Common myeloid progenitor, CD34-positive (primary cell): ENCODE results near the gene MYBPHL.

ENCODE experiments used
- CTCF ChIA-PET: fragments of 350-600 bp; sonication (Branson Sonifier 250); formaldehyde crosslinking; loops from one replicate; lab custom pipeline; 2021; ENCODE audit warnings: antibody characterized with exemption; lab: Charles Lee
- POLR2A ChIA-PET: fragments of 350-600 bp; sonication (Branson Sonifier 250); formaldehyde crosslinking; loops from one replicate; lab custom pipeline; 2021; ENCODE audit warnings: antibody characterized with exemption; lab: Charles Lee
- DNase-seq, 3 donors: peaks; one replicate each; pipeline versions ENCODE4 v3.0.0 to v3.0.0-alpha.2; 2013
- H3K27ac ChIP-seq, 2 experiments: 1 replicate in 1 of 2; 2 replicates in 1 of 2; pipeline ENCODE4 v1.7.0; 2013; ENCODE audit warnings: inconsistent platforms in 2 of 2, low read length in 2 of 2, mild to moderate bottlenecking in 2 of 2, low read depth in 1 of 2, moderate library complexity in 1 of 2; ENCODE audit not compliant: severe bottlenecking in 2 of 2, insufficient read depth in 1 of 2, poor library complexity in 1 of 2
- H3K27me3 ChIP-seq, 5 experiments: replicated peaks in 2 of 5; 1 replicate in 3 of 5; 2 replicates in 2 of 5; pipeline versions ENCODE4 v1.6.1 to v1.7.0; 2013; ENCODE audit warnings: low read length in 4 of 5, mild to moderate bottlenecking in 2 of 5, moderate library complexity in 2 of 5, inconsistent platforms in 1 of 5; ENCODE audit not compliant: insufficient read depth in 5 of 5, control insufficient read depth in 4 of 5
- H3K36me3 ChIP-seq, 4 experiments: 1 replicate in 2 of 4; 2 replicates in 2 of 4; pipeline versions ENCODE4 v1.6.1 to v1.7.0; 2013; ENCODE audit warnings: low read length in 3 of 4, control low read depth in 1 of 4, mild to moderate bottlenecking in 1 of 4; ENCODE audit not compliant: control insufficient read depth in 4 of 4, insufficient read depth in 4 of 4
- H3K4me1 ChIP-seq, 4 experiments: 1 replicate in 3 of 4; 2 replicates in 1 of 4; pipeline versions ENCODE4 v1.6.1 to v1.7.1; 2013; ENCODE audit warnings: low read length in 3 of 4, mild to moderate bottlenecking in 3 of 4, control low read depth in 1 of 4, inconsistent platforms in 1 of 4, moderate library complexity in 1 of 4; ENCODE audit not compliant: control insufficient read depth in 4 of 4, insufficient read depth in 4 of 4; ENCODE audit errors: control extremely low read depth in 1 of 4
- H3K4me3 ChIP-seq, 7 experiments: 1 replicate in 4 of 7; 2 replicates in 3 of 7; pipeline versions ENCODE4 v1.5.1 to v1.7.0; 2013; ENCODE audit warnings: mild to moderate bottlenecking in 7 of 7, low read length in 6 of 7, moderate library complexity in 6 of 7, inconsistent platforms in 2 of 7, low read depth in 2 of 7, control low read depth in 1 of 7; ENCODE audit not compliant: insufficient read depth in 4 of 7, control insufficient read depth in 1 of 7; ENCODE audit errors: extremely low read depth in 1 of 7
- H3K9me3 ChIP-seq, 5 experiments: 1 replicate in 4 of 5; 2 replicates in 1 of 5; pipeline versions ENCODE4 v1.6.1 to v1.7.1; 2013; ENCODE audit warnings: low read length in 4 of 5, mild to moderate bottlenecking in 2 of 5, inconsistent platforms in 1 of 5, low read depth in 1 of 5, moderate library complexity in 1 of 5; ENCODE audit not compliant: control insufficient read depth in 4 of 5, insufficient read depth in 2 of 5; ENCODE audit errors: control extremely low read depth in 1 of 5
- WGBS: methylation state at CpG from one replicate; pipeline ENCODE4 v1.1.5; 2013; ENCODE audit not compliant: insufficient coverage; 5-methylcytosine and 5-hydroxymethylcytosine counted together

The MYBPHL gene

GRCh38 chr1:109319114-109319513 is 12.3 kb upstream of the MYBPHL start:
- H3K27me3 ChIP-seq, result no peaks in the 10 kb centered on the region
- no peak for DNase-seq
- H3K9me3 ChIP-seq, result no peaks in the 10 kb centered on the region
- peaks cover 0 to 43% (median 1%) of the 10 kb centered on the region in 4 experiments for H3K36me3 ChIP-seq
- H3K27ac ChIP-seq, result no peak overlapping the region
- ChIA-PET CTCF (interaction anchor here (3.9 kb wide), 1 partner anchor 11 kb away, joined by 17 read pairs; the partner anchor contains the start of gene MYBPHL), POLR2A (no interaction called here)
- H3K4me1 ChIP-seq, result no peaks in the 10 kb centered on the region
- 93% methylated on average over 3 of the region's 3 CpGs for WGBS
- no peak overlapping the region for H3K4me3 ChIP-seq

GRCh38 chr1:109316506-109316905 is 9.7 kb upstream of the MYBPHL start:
- Histone ChIP-seq H3K4me1 (peaks cover 0 to 2% (median 0%) of the 10 kb centered on the region in 4 experiments), H3K4me3 (no peak overlapping the region), H3K36me3 (peaks cover 0 to 35% (median 1%) of the 10 kb centered on the region in 4 experiments), H3K9me3 (no peaks in the 10 kb centered on the region), H3K27me3 (no peaks in the 10 kb centered on the region), H3K27ac (no peak overlapping the region)
- ChIA-PET POLR2A (interaction anchor here (0.6 kb wide), 1 partner anchor 21 kb away, joined by 3 read pairs; no protein-coding TSS in a partner anchor), CTCF (interaction anchor here (3.9 kb wide), 1 partner anchor 9 kb away, joined by 17 read pairs; the partner anchor contains the start of gene MYBPHL)
- WGBS, result 100% methylated on average over 1 of the region's 1 CpG
- DNase-seq, result peak; percentile 9 to 64 (median 38)

DNA sequence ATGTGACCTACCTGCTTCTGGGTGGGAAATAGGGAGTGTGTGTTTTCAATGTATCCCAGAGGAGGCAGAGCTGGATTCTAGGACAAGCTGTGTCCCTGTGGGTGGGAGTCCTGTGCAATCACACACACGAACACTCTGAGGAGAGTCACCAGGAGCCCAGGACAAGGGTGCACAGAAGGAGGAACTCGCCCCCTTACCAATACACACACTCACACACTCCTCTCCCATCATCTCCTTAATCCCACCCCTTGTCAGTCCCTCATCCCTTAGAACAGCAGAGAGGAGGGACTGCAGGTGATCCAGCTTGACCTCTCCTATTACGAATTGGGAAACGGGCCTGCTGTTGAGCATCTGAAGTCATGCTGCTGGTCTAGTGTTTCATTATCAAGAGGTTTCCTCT is 8.5 kb upstream of the MYBPHL start:
- Histone ChIP-seq H3K36me3 (peaks cover 0 to 24% (median 0%) of the 10 kb centered on the region in 4 experiments), H3K27ac (no peak overlapping the region), H3K4me3 (no peak overlapping the region), H3K27me3 (no peaks in the 10 kb centered on the region), H3K9me3 (no peaks in the 10 kb centered on the region), H3K4me1 (peaks cover 0 to 2% (median 0%) of the 10 kb centered on the region in 4 experiments)
- no peak for DNase-seq
- 93% methylated on average over 3 of the region's 4 CpGs for WGBS
- ChIA-PET CTCF (interaction anchor here (3.9 kb wide), 1 partner anchor 7 kb away, joined by 17 read pairs; the partner anchor contains the start of gene MYBPHL), POLR2A (no interaction called here)

- H3K27ac ChIP-seq, result no peak overlapping the region
- H3K9me3 ChIP-seq, result no peaks in the 10 kb centered on the region
- POLR2A ChIA-PET, result no interaction called here
- peaks cover 0 to 22% (median 0%) of the 10 kb centered on the region in 4 experiments for H3K36me3 ChIP-seq
- H3K27me3 ChIP-seq, result no peaks in the 10 kb centered on the region
- no peak for DNase-seq
- peaks cover 0 to 2% (median 0%) of the 10 kb centered on the region in 4 experiments for H3K4me1 ChIP-seq
- no peak overlapping the region for H3K4me3 ChIP-seq
- WGBS, result 80% methylated on average over 1 of the region's 1 CpG
- CTCF ChIA-PET, result no interaction called here
Observed at GRCh38 chr1:109314795-109315194, 8.0 kb upstream of the MYBPHL start.

- H3K36me3 ChIP-seq, result peaks cover 0 to 22% (median 0%) of the 10 kb centered on the region in 4 experiments
- POLR2A ChIA-PET, result no interaction called here
- H3K27ac ChIP-seq, result no peak overlapping the region
Observed at GRCh38 chr1:109312978-109313775, 6.4 kb upstream of the MYBPHL start.

GRCh38 chr1:109312246-109312645 is 5.4 kb upstream of the MYBPHL start:
- H3K4me1 ChIP-seq, result peaks cover 0 to 11% (median 3%) of the 10 kb centered on the region in 4 experiments
- no peak overlapping the region for H3K4me3 ChIP-seq
- H3K27me3 ChIP-seq, result no peaks in the 10 kb centered on the region
- peaks cover 0 to 16% (median 0%) of the 10 kb centered on the region in 4 experiments for H3K36me3 ChIP-seq
- H3K9me3 ChIP-seq, result no peaks in the 10 kb centered on the region
- no peak for DNase-seq
- ChIA-PET CTCF (interaction anchor here (1.2 kb wide), 1 partner anchor 19 kb away, joined by 3 read pairs; no protein-coding TSS in a partner anchor), POLR2A (no interaction called here)
- no peak overlapping the region for H3K27ac ChIP-seq
- 100% methylated on average over 1 of the region's 2 CpGs for WGBS

More at GRCh38 chr1:109312978-109313775, 6.4 kb upstream of the MYBPHL start:
- H3K9me3 ChIP-seq, result no peaks in the 10 kb centered on the region
- H3K4me1 ChIP-seq, result peaks cover 0 to 2% (median 0%) of the 10 kb centered on the region in 4 experiments
- WGBS, result 97% methylated on average over 11 of the region's 12 CpGs
- no peak overlapping the region for H3K4me3 ChIP-seq
- H3K27me3 ChIP-seq, result no peaks in the 10 kb centered on the region
- CTCF ChIA-PET, result interaction anchor here (0.6 to 0.7 kb wide), 3 partner anchors 56 to 1205 kb away, joined by 3 read pairs; no protein-coding TSS in a partner anchor
- DNase-seq, result no peak

- ChIA-PET CTCF (interaction anchor here (3.1 kb wide), 1 partner anchor 8 kb away, joined by 17 read pairs; no protein-coding TSS in a partner anchor), POLR2A (no interaction called here)
- Histone ChIP-seq H3K36me3 (peaks cover 0 to 9% (median 0%) of the 10 kb centered on the region in 4 experiments), H3K27ac (no peak overlapping the region), H3K9me3 (no peaks in the 10 kb centered on the region), H3K4me1 (peaks cover 0 to 18% (median 4%) of the 10 kb centered on the region in 4 experiments), H3K27me3 (peaks cover 0 to 8% (median 0%) of the 10 kb centered on the region in 5 experiments), H3K4me3 (no peak overlapping the region)
- DNase-seq, result no peak
- 76% methylated on average over 2 of the region's 2 CpGs for WGBS
Observed at GRCh38 chr1:109309347-109309746, 2.5 kb upstream of the MYBPHL start.
